Stimulated activated CD8-positive, alpha-beta memory T cell treated with anti-CD3 and anti-CD28 coated beads, Interleukin-15, amount 100 ng/mL, for 24 hours (primary cell): ENCODE measurements around the gene HOTAIR.
A peak's percentile ranks its signal among the peaks of the same experiment; 100 is the strongest.

Experiments used
- DNase-seq: peaks from one replicate; pipeline ENCODE4 v3.0.0-alpha.2; 2020; ENCODE audit warnings: low read depth

HOTAIR gene

DNA sequence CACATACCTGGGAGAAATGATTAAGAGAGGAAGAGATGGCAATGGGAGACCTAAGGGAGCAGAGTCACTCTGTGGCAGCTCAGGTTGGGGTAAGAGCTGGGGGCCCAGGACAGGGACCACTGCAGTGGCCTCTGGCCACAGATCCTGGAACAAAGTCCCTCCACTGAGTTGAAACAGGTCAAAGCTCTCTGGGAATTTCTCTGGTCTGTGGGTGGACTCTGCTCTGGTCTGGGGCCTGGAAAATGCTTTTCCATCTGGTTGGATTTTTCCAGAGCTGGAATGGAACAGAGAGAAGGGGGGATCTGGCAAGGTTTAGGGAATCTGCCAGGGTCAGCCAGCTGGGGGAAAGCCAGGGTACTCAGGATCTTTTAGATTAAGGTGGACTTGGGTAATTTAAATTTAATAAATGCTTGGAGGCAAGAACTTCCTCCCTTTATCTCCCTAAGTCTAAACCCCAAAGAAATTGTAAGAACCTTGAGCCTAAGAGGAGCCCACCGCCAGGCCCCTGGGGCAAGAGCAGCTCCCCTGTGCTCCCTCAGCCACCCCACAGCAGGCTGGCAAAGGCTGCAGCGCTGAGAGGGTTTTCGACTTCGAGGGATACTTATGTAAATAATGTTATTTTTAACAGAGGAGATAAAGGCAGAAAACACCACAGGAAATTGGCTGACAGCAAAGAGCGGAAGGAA lies 13.9 kb upstream of the HOTAIR start:
- DNase-seq: no peak

- DNase-seq: no peak
Measured at GRCh38 chr12:53987787-53988230, 13.1 kb upstream of the HOTAIR start.

DNA sequence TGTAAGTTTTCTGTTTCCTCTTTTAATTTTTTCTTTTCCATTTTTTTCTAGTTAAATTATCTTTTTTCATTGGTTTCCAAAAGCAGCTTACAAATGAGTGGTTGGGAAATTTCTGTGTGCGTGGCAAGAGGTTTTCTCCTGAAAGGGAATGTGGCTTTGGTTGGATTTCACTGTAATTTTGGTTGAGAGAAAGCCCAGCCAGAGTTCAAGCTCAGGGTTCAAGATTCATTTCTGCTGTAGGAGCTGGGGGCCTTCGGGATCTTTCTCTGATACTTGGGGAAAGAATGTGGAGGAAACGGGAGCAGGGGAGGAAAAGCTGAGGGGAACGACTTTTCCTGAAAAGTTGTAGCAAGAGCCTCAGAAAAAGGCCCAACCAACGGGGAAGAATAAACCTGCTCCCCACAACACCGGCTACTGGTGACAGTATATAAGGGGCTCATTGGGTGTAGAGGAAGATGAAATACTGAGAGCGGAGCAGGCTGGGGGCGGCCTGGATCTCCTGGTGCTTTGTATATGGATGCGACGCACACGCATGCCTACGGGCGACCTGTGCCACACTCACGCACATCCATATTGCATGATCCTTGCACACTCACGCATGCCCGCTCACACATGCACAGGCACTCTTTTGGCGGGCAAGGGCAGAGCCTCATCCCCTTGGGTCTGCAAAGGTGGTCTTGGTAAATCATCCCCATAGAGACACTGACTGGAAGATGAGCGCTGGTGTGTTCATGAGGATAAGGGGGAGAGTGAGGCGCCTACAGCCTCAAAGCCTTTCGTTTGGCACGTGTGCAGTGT lies 12.1 kb upstream of the HOTAIR start:
- no peak for DNase-seq

GRCh38 chr12:53985994-53986685 lies 11.4 kb upstream of the HOTAIR start:
- no peak for DNase-seq

DNA sequence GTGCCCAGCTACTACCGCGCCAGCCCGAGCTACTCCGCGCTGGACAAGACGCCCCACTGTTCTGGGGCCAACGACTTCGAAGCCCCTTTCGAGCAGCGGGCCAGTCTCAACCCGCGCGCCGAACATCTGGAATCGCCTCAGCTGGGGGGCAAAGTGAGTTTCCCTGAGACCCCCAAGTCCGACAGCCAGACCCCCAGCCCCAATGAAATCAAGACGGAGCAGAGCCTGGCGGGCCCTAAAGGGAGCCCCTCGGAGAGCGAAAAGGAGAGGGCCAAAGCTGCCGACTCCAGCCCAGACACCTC lies 10.9 kb upstream of the HOTAIR start:
- no peak for DNase-seq

- peak; percentile 65 for DNase-seq
Measured at GRCh38 chr12:53984901-53985691, 10.3 kb upstream of the HOTAIR start, which contains the start of gene HOXC10. Gene HOXC10, plus strand, starts transcription at chr12:53985146. Its CDS starts 114 bp downstream, at chr12:53985260.

DNA sequence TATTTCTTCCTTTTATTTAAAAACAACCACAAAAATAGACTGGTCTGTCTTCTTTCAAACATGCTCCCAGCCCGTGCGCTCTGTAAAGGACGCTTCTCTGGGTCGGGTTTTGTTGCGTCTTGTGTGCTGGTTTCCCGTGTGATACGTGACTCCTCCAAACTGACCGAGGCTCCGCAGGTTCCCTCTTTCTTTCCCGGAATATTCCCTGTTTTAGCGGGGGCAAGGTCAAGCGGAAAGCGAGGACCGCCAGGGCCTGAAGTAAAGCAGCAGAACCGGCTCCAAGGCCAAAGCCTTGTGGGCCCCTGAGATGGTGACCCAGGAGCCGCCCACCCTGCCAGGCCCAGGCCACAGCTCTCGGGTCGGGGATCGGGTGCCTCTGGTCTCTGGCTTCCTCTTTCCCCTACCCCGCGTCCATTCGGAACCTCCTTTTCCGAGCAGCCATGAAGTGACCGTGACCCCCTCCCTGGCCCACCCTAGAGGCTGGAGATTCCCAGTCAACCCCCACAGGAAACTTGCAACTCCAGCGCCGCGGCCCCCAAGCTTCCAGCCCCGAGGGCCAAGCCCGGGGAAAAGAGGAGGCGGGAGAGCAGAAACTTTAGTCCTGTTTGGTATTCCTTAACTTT lies 9.3 kb upstream of the HOTAIR start:
- no peak for DNase-seq

- no peak for DNase-seq
Measured at GRCh38 chr12:53983568-53983949, 8.8 kb upstream of the HOTAIR start.

DNA sequence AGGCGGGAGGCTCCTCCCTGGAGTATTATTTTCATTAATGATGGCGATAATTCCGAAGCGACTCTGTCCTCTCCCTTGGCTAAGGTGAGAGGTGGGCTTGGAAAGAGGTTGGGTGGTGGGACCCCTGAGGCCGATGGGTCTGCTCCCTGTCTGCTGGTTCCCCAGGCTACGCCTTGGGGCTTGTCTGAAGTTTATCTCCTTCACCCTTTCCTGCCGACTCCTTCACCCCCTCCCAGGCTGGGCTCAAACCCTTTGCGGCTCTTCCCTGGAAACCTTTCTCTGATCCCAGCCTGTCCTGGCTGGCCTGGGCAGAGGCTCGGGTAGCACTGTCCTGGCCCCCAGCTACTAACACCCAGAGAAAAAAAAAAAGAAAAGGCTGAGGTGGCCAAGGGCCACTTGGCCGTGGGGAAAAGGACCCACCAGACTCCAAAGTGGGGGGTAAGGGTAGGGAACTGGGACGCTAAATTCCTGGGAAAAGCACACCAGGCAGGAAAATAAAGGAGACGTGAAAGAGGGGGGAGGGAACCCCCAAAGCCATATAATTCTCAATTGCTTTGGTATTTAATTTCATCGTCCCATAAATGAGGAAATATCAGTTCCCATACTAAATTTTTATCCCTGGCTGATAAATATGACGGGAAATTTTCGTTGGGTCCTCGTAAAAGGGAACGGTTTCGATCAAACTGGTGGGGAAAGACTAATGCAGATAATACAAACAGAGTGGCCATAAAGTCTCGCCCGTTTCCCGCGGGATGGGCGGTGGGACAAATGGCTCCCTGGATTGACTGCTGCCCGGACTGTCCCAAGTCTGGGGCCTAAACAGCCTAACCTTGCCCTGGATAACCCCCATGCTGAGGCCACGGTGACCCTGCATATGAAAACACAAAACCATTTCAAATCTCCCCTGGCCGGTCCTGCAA lies 8.2 kb upstream of the HOTAIR start:
- no peak for DNase-seq

GRCh38 chr12:53981634-53982565 lies 7.1 kb upstream of the HOTAIR start:
- no peak for DNase-seq

- DNase-seq: no peak
Measured at GRCh38 chr12:53980802-53981496, 6.2 kb upstream of the HOTAIR start.

DNA sequence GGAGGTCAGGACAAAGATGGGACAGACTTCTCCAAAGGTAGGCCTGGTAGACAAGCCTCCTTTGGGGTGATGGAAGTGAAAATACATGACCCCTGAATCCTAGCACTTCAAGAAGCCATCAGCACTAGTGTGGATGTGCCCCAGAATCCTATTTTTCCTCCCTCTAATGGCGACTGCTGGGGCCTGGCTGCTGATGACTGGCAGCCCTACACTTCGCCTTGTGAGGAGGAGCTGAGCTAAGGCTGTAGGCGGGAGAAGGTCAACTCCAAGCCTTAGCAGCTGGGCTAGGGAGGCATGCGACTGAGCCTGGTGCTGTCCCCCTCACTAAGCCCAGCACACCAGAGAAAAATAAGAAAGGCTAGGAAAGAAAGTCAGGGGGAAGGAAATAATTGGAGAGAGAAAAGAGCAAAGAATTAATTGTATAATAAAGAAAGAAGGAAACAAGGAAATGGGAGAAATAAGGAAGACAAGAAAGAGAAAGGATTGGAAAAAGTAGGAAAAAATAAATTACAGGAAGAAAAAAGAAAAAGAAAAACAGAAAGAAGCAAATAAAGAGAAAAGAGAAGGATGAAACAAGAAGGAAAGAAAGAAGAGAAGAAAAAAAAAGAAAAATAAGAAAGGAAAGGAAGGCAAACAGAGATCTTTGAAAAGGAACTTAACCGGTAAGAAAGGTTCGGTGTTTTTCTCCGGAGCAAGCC lies 5.5 kb upstream of the HOTAIR start:
- no peak for DNase-seq

- no peak for DNase-seq
Measured at GRCh38 chr12:53978477-53979356, 4.0 kb upstream of the HOTAIR start.

DNA sequence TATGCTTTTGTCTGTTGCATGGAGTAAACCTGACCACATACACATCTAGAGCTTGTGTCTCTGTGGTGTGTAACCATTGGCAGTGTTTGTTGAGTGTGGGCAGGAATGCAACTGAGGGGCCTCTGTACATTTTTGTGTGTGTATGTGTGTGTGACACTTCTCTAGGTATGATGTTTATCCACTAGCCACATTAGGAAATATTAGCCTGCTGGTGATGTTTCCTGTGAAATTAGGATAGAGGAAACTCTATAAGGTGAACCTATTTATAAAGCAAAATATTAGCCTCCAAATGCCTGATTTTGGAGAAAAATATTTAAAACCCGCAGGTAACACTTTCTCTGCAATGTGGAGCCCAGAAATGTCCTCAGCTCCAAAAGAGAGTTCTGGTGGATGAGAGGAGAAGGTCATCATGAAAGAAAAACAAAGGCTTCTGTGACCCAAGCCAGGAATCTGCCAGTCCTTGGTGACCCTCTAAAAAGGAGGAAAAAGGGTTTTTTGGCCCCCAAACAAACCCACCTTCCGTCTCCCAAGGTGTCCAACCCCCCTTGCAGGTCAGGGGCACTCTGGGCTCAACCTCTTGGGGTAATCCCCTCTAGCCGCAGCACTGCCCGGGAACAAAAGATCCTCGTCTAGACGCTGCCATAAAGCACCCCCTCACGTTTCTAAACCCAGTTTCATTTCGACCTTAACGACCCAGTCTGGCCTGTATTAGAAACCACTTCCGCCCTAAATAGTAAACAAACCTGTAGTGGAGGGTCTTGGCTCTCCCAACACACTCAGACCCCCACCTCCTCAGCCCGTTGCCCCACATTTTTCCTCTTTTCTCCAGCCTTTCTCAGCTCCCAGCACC lies 3.1 kb upstream of the HOTAIR start:
- DNase-seq: no peak

DNA sequence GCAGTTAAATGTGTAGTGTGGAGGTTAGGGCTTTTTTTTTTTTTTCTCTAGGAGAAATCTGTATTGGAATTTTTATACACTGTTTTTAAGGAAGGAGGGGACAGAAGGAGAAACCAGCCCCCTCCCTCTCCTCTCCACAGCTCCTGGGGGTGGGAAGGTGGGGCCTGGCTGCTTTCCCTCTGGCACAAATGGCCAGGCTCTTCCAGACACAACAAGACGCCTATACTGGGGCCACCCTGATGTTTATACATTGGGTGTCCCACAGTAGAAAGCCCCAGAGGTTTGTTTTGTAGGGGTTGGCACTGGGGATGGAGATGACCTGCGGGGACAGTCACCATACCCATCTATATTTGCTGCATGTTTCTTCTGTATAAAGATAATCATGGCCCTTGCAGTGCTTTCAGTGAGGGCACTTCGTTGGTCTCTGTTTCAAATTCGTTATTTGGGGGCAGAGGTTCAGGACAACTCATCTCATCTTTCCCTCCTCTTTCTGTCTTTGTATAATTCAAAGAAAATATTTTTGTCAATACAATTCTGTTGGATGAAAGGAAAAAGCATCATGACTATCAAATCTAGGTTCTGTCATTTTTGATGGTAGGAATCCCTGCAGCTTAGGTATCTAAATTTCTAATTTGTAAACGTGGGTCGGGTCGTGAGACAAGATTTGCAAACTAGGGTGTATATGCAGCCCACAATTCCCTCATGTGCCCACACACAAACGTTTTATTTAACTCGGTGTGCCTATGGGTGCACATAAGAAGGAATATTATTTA lies 2.3 kb upstream of the HOTAIR start:
- no peak for DNase-seq
